HG03196 (cell line): ENCODE measurements around the gene KPNA6.

Experiments
- ATAC-seq: cut with Tn5 transposase; IDR thresholded peaks from one replicate; pipeline ENCODE4 v1.9.1; 2021; ENCODE audit not compliant: unreplicated experiment

Gene KPNA6

GRCh38 chr1:32186077-32186476 is 78.2 kb downstream of the KPNA6 start:
- ATAC-seq, result no peak

GRCh38 chr1:32186491-32186890 is 78.6 kb downstream of the KPNA6 start:
- ATAC-seq, result no peak

- no peak for ATAC-seq
Observed at GRCh38 chr1:32187850-32188249, 80.0 kb downstream of the KPNA6 start.

GRCh38 chr1:32192220-32192948 is 84.5 kb downstream of the KPNA6 start:
- ATAC-seq, result no peak

GRCh38 chr1:32194984-32195383 is 87.1 kb downstream of the KPNA6 start:
- no peak for ATAC-seq

GRCh38 chr1:32195531-32195930 is 87.7 kb downstream of the KPNA6 start:
- no peak for ATAC-seq

GRCh38 chr1:32195972-32196823 is 88.3 kb downstream of the KPNA6 start:
- no peak for ATAC-seq

- no peak for ATAC-seq
Observed at GRCh38 chr1:32197074-32197473, 89.2 kb downstream of the KPNA6 start.

- ATAC-seq, result no peak
Observed at GRCh38 chr1:32197837-32198236, 90.0 kb downstream of the KPNA6 start.

- ATAC-seq, result no peak
Observed at GRCh38 chr1:32198237-32199042, 90.6 kb downstream of the KPNA6 start.

GRCh38 chr1:32199043-32199716 is 91.3 kb downstream of the KPNA6 start:
- ATAC-seq, result no peak

- ATAC-seq, result no peak
Observed at GRCh38 chr1:32199717-32200072, 91.8 kb downstream of the KPNA6 start.

GRCh38 chr1:32200226-32201010 is 92.6 kb downstream of the KPNA6 start, which contains the start of gene CCDC28B:
Gene CCDC28B (plus strand): TSS chr1:32200595. CDS start chr1:32201936, 1,341 bp downstream.
- ATAC-seq, result no peak

- ATAC-seq, result no peak
Observed at GRCh38 chr1:32201011-32201855, 93.4 kb downstream of the KPNA6 start.

GRCh38 chr1:32204943-32205361 is 97.1 kb downstream of the KPNA6 start:
- ATAC-seq, result no peak

- no peak for ATAC-seq
Observed at GRCh38 chr1:32205401-32206370, 97.8 kb downstream of the KPNA6 start, which contains the start of gene IQCC. Gene IQCC (plus strand): TSS chr1:32205671. CDS start chr1:32205682, 11 bp downstream.

- no peak for ATAC-seq
Observed at GRCh38 chr1:32208469-32208868, 100.6 kb downstream of the KPNA6 start.

- ATAC-seq, result no peak
Observed at GRCh38 chr1:32208891-32209328, 101.1 kb downstream of the KPNA6 start, which contains the start of gene DCDC2B. Gene DCDC2B (plus strand): TSS chr1:32209089. CDS start chr1:32209094, 5 bp downstream.
